ENCODE data around the gene CERS6. TPM values are rescaled to one million over a fixed set of nuclear protein-coding genes. Genes with fewer than 3 reads are reported as not detected.

CERS6 gene
- total RNA-seq, 2 donors from 2014 or later = 13.7 to 15.8 TPM

GRCh38 chr2:168560817-168561499, 104.9 kb downstream of the CERS6 start:
- Histone ChIP-seq H3K27me3 (replicated peaks; ENCODE audit: insufficient read depth) (no peaks in the 10 kb centered on the region), H3K27ac (no peak overlapping the region), H3K4me1 (ENCODE audit: control insufficient read depth in 1 of 2, low read depth in 2 of 2) (no peaks in the 10 kb centered on the region), H3K36me3 (no peaks in the 10 kb centered on the region), H3K9me3 (no peaks in the 10 kb centered on the region), H3K4me3 (no peak overlapping the region)
- ATAC-seq (ENCODE audit: insufficient number of reproducible peaks, low FRiP score, low read depth) = no peak
- no peak for DNase-seq (ENCODE audit: low spot score)
- TF ChIP-seq CTCF (IDR thresholded peaks at IDR 0.05) = no peak

- no peaks in the 10 kb centered on the region for H3K9me3 ChIP-seq
- H3K27ac ChIP-seq = no peak overlapping the region
- H3K27me3 ChIP-seq (replicated peaks; ENCODE audit: insufficient read depth) = no peaks in the 10 kb centered on the region
- DNase-seq (ENCODE audit: low spot score) = no peak
- no peak overlapping the region for H3K4me3 ChIP-seq
- H3K36me3 ChIP-seq = no peaks in the 10 kb centered on the region
- no peaks in the 10 kb centered on the region for H3K4me1 ChIP-seq (ENCODE audit: control insufficient read depth in 1 of 2, low read depth in 2 of 2)
- no peak for ATAC-seq (ENCODE audit: insufficient number of reproducible peaks, low FRiP score, low read depth)
- no peak for TF ChIP-seq CTCF (IDR thresholded peaks at IDR 0.05)
Observed at GRCh38 chr2:168561991-168562390, 105.9 kb downstream of the CERS6 start.

GRCh38 chr2:168562971-168563370, 106.9 kb downstream of the CERS6 start:
- H3K4me1 ChIP-seq (ENCODE audit: control insufficient read depth in 1 of 2, low read depth in 2 of 2) = no peaks in the 10 kb centered on the region
- TF ChIP-seq CTCF (IDR thresholded peaks at IDR 0.05) = no peak
- H3K9me3 ChIP-seq = no peaks in the 10 kb centered on the region

GRCh38 chr2:168564641-168565040, 108.6 kb downstream of the CERS6 start:
- Histone ChIP-seq H3K4me3 (no peak overlapping the region), H3K4me1 (ENCODE audit: control insufficient read depth in 1 of 2, low read depth in 2 of 2) (no peaks in the 10 kb centered on the region), H3K27me3 (replicated peaks; ENCODE audit: insufficient read depth) (no peaks in the 10 kb centered on the region), H3K9me3 (no peaks in the 10 kb centered on the region), H3K36me3 (no peaks in the 10 kb centered on the region), H3K27ac (no peak overlapping the region)
- no peak for TF ChIP-seq CTCF (IDR thresholded peaks at IDR 0.05)
- ATAC-seq (ENCODE audit: insufficient number of reproducible peaks, low FRiP score, low read depth) (no peak), DNase-seq (ENCODE audit: low spot score) (no peak)

More at GRCh38 chr2:168562971-168563370, 106.9 kb downstream of the CERS6 start:
- H3K27me3 ChIP-seq (replicated peaks; ENCODE audit: insufficient read depth) = no peaks in the 10 kb centered on the region
- DNase-seq (ENCODE audit: low spot score) (no peak), ATAC-seq (ENCODE audit: insufficient number of reproducible peaks, low FRiP score, low read depth) (no peak)
- H3K36me3 ChIP-seq = no peaks in the 10 kb centered on the region
- H3K4me3 ChIP-seq = no peak overlapping the region
- no peak overlapping the region for H3K27ac ChIP-seq

- Histone ChIP-seq H3K4me3 (no peak overlapping the region), H3K27ac (no peak overlapping the region), H3K9me3 (no peaks in the 10 kb centered on the region), H3K36me3 (no peaks in the 10 kb centered on the region), H3K4me1 (ENCODE audit: control insufficient read depth in 1 of 2, low read depth in 2 of 2) (no peaks in the 10 kb centered on the region), H3K27me3 (replicated peaks; ENCODE audit: insufficient read depth) (no peaks in the 10 kb centered on the region)
- no peak for ATAC-seq (ENCODE audit: insufficient number of reproducible peaks, low FRiP score, low read depth)
- no peak for DNase-seq (ENCODE audit: low spot score)
- TF ChIP-seq CTCF (IDR thresholded peaks at IDR 0.05) = no peak
Observed at GRCh38 chr2:168565112-168565511, 109.0 kb downstream of the CERS6 start.
